ENCODE data around the gene UBE2E2.

Gene UBE2E2

GRCh38 chr3:23206366-23206765 lies 3.2 kb downstream of the UBE2E2 start:
- H3K36me3 Mint-ChIP-seq, result no peaks in the 10 kb centered on the region

DNA sequence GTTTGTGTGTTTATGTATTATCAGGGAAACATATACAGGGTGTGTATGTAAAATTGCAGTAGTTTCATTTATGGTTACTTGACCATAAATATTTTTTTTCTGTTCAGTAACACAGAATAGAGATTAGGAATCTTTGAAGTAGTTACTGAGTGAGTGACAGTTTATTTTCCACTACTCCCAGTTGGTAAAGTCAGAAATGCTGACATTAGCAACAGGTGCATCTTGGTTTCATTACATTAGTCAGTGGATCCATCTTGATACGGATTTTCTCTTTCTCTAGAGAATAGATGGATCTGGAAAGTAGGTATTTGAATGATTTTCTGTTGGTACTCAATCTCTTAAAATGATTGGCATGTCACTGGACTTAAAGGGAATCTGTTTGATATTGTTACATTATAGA lies 6.0 kb downstream of the UBE2E2 start:
- no peak for DNase-seq
- H3K36me3 Mint-ChIP-seq, result no peaks in the 10 kb centered on the region
- peaks cover 1% of the 10 kb centered on the region for H3K27me3 Mint-ChIP-seq
- CTCF ChIA-PET, result no interaction called here
- H3K4me1 Mint-ChIP-seq, result peaks cover 4% of the 10 kb centered on the region
- H3K9me3 Mint-ChIP-seq, result no peaks in the 10 kb centered on the region
- no peak overlapping the region for H3K27ac Mint-ChIP-seq
- no peak overlapping the region for H3K4me3 Mint-ChIP-seq

More at GRCh38 chr3:23206366-23206765, 3.2 kb downstream of the UBE2E2 start:
- DNase-seq, result no peak
- CTCF ChIA-PET, result no interaction called here
- Mint-ChIP-seq H3K27me3 (peaks cover 26% of the 10 kb centered on the region), H3K9me3 (no peaks in the 10 kb centered on the region), H3K4me3 (no peak overlapping the region), H3K4me1 (peaks cover 14% of the 10 kb centered on the region), H3K27ac (no peak overlapping the region)

DNA sequence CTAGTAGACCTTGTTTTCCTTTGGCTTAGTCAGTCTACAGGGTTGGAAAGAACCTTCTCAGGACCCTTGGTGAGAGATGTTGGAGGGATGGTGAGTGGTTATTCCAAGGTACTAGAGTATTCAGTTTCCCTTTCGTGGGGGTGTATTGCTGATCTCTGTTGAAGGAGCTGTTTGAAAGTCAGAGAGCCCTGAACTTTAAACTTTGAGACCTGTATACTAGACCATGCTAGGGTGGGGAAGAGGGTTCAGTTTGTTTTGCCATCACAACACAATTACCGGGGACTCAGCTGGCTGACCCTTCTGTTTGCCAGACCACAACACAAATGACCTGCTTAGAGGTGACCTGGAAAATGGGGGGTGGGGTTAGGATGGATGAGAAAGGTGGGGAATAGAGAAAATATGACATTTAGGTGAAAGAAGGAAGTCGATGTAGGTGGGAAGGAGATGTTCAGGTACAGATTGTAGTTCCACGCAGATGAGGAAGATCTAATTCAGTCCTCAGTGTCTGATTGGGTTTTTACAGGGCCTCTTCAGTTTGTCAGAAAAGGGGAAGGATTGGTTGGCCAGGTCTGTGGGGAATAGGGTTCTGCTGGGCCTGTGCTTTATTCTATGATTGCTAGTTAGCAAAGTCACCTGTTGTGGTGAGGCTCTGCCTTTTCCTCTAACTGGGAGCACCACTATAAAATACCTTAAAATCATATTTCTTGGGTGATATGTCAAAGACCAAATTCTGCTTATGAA lies 6.8 kb downstream of the UBE2E2 start:
- no peak for DNase-seq
- no peak overlapping the region for H3K4me3 Mint-ChIP-seq
- CTCF ChIA-PET, result no interaction called here
- no peaks in the 10 kb centered on the region for H3K4me1 Mint-ChIP-seq
- no peaks in the 10 kb centered on the region for H3K36me3 Mint-ChIP-seq
- H3K27me3 Mint-ChIP-seq, result no peaks in the 10 kb centered on the region
- H3K27ac Mint-ChIP-seq, result no peak overlapping the region
- H3K9me3 Mint-ChIP-seq, result no peaks in the 10 kb centered on the region

DNA sequence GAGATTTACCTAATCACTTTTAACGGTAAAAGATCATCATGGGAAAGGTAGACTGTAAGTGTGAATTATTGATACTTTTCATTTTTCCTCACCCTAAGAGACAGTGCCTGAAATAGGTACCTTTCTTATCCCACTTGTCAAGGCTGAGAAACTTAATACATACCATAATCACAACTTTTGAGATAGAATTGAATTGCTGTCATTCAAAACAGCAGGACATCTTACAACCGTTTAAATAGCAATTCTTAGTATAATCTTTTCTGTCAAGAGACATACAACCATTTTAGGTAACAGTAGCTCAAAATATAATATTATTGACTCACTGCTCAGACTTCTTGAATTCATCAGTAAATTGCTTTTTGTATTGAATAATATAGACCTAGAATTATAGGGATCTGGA lies 10.7 kb downstream of the UBE2E2 start:
- Mint-ChIP-seq H3K4me3 (no peak overlapping the region), H3K9me3 (no peaks in the 10 kb centered on the region), H3K27me3 (no peaks in the 10 kb centered on the region), H3K36me3 (no peaks in the 10 kb centered on the region), H3K27ac (no peak overlapping the region), H3K4me1 (no peaks in the 10 kb centered on the region)
- CTCF ChIA-PET, result no interaction called here
- no peak for DNase-seq

GRCh38 chr3:23217872-23218554 lies 14.9 kb downstream of the UBE2E2 start:
- CTCF ChIA-PET, result no interaction called here
- Mint-ChIP-seq H3K36me3 (no peaks in the 10 kb centered on the region), H3K4me1 (no peaks in the 10 kb centered on the region), H3K9me3 (no peaks in the 10 kb centered on the region), H3K27ac (no peak overlapping the region), H3K4me3 (no peak overlapping the region), H3K27me3 (no peaks in the 10 kb centered on the region)
- no peak for DNase-seq

DNA sequence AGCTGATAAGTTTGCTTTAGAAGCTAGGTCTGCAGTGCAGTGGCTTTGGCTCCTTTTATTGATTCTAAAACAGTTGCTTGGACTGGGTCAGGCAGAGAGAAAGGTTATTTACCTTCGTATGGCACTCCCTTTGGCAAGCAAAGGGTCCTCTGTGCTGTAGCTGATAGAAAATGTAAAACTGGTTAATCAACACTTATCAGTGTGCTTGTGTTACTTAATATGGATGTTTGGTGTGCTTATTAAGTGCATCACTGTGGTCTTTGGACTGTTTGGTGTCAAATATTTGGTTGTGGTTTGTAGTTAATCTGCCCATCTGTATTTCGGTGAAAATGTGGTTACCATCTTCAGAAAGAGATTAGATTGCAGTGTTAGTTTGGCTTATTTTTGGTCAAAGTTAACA lies 16.0 kb downstream of the UBE2E2 start:
- CTCF ChIA-PET, result no interaction called here
- Mint-ChIP-seq H3K27ac (no peak overlapping the region), H3K9me3 (peaks cover 3% of the 10 kb centered on the region), H3K27me3 (no peaks in the 10 kb centered on the region), H3K36me3 (peaks cover 2% of the 10 kb centered on the region), H3K4me1 (no peaks in the 10 kb centered on the region), H3K4me3 (no peak overlapping the region)
- DNase-seq, result no peak

DNA sequence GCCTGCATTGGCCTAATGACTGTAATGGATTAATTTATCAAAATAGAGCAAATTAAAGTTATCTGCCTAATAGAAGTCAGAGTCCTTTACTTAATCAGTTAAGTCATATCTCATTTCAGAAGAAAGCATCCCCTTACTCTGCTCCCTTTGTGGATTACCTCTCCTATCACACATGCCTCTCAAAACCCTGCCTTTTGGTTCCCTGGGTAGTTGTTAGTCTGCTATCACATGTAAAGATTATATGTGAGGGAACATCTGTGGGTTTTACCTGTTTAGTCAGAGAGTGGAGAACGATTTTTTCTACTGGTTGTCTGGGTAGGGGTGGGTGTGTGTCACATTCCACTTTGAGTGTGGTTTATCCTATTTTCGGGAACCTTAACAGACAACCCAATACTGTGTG lies 16.4 kb downstream of the UBE2E2 start:
- Mint-ChIP-seq H3K4me3 (no peak overlapping the region), H3K4me1 (no peaks in the 10 kb centered on the region), H3K27me3 (no peaks in the 10 kb centered on the region), H3K36me3 (peaks cover 2% of the 10 kb centered on the region), H3K27ac (no peak overlapping the region), H3K9me3 (peaks cover 3% of the 10 kb centered on the region)
- CTCF ChIA-PET, result interaction anchor here (0.6 kb wide), 1 partner anchor 26 kb away, joined by 3 read pairs; no protein-coding TSS in a partner anchor
- no peak for DNase-seq

GRCh38 chr3:23221136-23221535 lies 18.0 kb downstream of the UBE2E2 start:
- no peaks in the 10 kb centered on the region for H3K4me1 Mint-ChIP-seq
- peaks cover 3% of the 10 kb centered on the region for H3K9me3 Mint-ChIP-seq
- no peak overlapping the region for H3K27ac Mint-ChIP-seq
- CTCF ChIA-PET, result no interaction called here
- H3K27me3 Mint-ChIP-seq, result no peaks in the 10 kb centered on the region
- no peak for DNase-seq
- H3K4me3 Mint-ChIP-seq, result no peak overlapping the region
- H3K36me3 Mint-ChIP-seq, result peaks cover 2% of the 10 kb centered on the region

- H3K4me1 Mint-ChIP-seq, result no peaks in the 10 kb centered on the region
- no peak for DNase-seq
- H3K27me3 Mint-ChIP-seq, result no peaks in the 10 kb centered on the region
- CTCF ChIA-PET, result no interaction called here
- no peaks in the 10 kb centered on the region for H3K9me3 Mint-ChIP-seq
- no peaks in the 10 kb centered on the region for H3K36me3 Mint-ChIP-seq
- no peak overlapping the region for H3K4me3 Mint-ChIP-seq
- no peak overlapping the region for H3K27ac Mint-ChIP-seq
Observed at GRCh38 chr3:23232016-23232415, 28.9 kb downstream of the UBE2E2 start.

DNA sequence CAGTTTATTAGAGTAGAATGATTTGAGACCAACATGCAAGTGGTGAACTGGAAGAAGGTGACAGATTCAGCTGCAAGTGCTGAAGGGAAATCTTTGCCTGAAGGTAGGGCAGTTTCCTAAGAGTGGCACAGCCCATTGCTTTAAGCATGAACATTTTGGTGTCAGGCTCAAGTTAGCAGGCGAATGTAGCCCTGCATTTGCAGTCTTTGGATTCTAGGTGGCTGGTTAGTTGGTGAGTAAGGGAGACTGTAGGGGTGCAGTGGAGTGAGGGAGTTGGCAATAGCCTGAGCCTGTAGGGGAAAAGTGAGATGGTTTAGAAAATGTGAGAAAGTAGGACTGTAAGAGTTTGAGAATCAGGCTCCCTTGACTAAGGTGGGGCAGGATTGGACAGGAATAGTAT lies 29.7 kb downstream of the UBE2E2 start:
- CTCF ChIA-PET, result no interaction called here

GRCh38 chr3:23235264-23235663 lies 32.1 kb downstream of the UBE2E2 start:
- no peak overlapping the region for H3K27ac Mint-ChIP-seq
- no peaks in the 10 kb centered on the region for H3K4me1 Mint-ChIP-seq
- H3K4me3 Mint-ChIP-seq, result no peak overlapping the region
- CTCF ChIA-PET, result interaction anchor here (0.6 kb wide), 2 partner anchors 629 to 688 kb away, joined by 3 read pairs; no protein-coding TSS in a partner anchor
- H3K36me3 Mint-ChIP-seq, result no peaks in the 10 kb centered on the region
- DNase-seq, result no peak
- no peaks in the 10 kb centered on the region for H3K27me3 Mint-ChIP-seq
- H3K9me3 Mint-ChIP-seq, result no peaks in the 10 kb centered on the region

More for the DNA sequence above, 29.7 kb downstream of the UBE2E2 start:
- no peak overlapping the region for H3K4me3 Mint-ChIP-seq
- H3K36me3 Mint-ChIP-seq, result no peaks in the 10 kb centered on the region
- no peaks in the 10 kb centered on the region for H3K27me3 Mint-ChIP-seq
- no peak for DNase-seq
- H3K9me3 Mint-ChIP-seq, result no peaks in the 10 kb centered on the region
- no peaks in the 10 kb centered on the region for H3K4me1 Mint-ChIP-seq
- H3K27ac Mint-ChIP-seq, result no peak overlapping the region

DNA sequence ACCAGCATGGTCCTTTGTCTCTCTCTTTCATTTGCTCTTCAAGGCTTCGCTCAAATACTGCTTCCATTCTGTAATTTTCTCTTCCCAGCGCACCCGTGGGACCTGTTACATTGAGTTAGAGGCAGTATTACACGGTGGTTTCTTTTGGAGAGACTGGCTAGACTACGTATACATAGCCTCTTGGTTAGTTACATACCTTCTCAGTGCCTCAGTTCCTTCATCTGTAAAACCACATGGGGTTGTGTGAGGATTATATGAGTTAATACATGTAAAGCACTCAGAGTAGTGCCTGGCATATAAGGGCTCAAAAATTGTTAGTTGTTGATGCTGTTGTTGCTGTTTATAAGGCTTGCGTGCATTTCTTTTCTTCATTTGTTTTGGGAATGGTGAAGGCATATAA lies 33.8 kb downstream of the UBE2E2 start:
- Mint-ChIP-seq H3K27ac (no peak overlapping the region), H3K27me3 (no peaks in the 10 kb centered on the region), H3K4me1 (no peaks in the 10 kb centered on the region), H3K9me3 (no peaks in the 10 kb centered on the region), H3K36me3 (no peaks in the 10 kb centered on the region), H3K4me3 (no peak overlapping the region)
- CTCF ChIA-PET, result no interaction called here
- no peak for DNase-seq

GRCh38 chr3:23238156-23238555 lies 35.0 kb downstream of the UBE2E2 start:
- no peak for DNase-seq
- no peak overlapping the region for H3K27ac Mint-ChIP-seq
- no peaks in the 10 kb centered on the region for H3K9me3 Mint-ChIP-seq
- H3K27me3 Mint-ChIP-seq, result no peaks in the 10 kb centered on the region
- CTCF ChIA-PET, result no interaction called here
- H3K36me3 Mint-ChIP-seq, result no peaks in the 10 kb centered on the region
- H3K4me3 Mint-ChIP-seq, result no peak overlapping the region
- no peaks in the 10 kb centered on the region for H3K4me1 Mint-ChIP-seq

- Mint-ChIP-seq H3K27ac (no peak overlapping the region), H3K4me1 (no peaks in the 10 kb centered on the region), H3K36me3 (no peaks in the 10 kb centered on the region), H3K4me3 (no peak overlapping the region), H3K27me3 (no peaks in the 10 kb centered on the region), H3K9me3 (no peaks in the 10 kb centered on the region)
- no peak for DNase-seq
- CTCF ChIA-PET, result no interaction called here
Observed at GRCh38 chr3:23238578-23238977, 35.5 kb downstream of the UBE2E2 start.
